Right atrium auricular region (tissue), 2 donors: Measurements from ENCODE around the gene RFX5. TPM values are rescaled to one million over a fixed set of nuclear protein-coding genes. Genes with fewer than 3 reads are reported as not detected.

ENCODE experiments used
- DNase-seq: peaks from one replicate; pipeline ENCODE4 v3.0.0-alpha.2; 2019; ENCODE audit warnings: low spot score
- H3K27ac ChIP-seq, 2 donors: fragments of 200-600 bp; sonication (generic); 1 replicate in 1 of 2; 2 replicates in 1 of 2; pipeline ENCODE4 v1.5.1; 2016 to 2019
- H3K27me3 ChIP-seq, 2 donors: fragments of 200-600 bp; sonication (generic); one replicate each; pipeline versions ENCODE4 v1.5.1 to v1.6.0; 2017 to 2019
- H3K36me3 ChIP-seq: fragments of 200-600 bp; sonication (generic); one replicate; pipeline ENCODE4 v1.5.1; 2016
- H3K4me1 ChIP-seq, 2 donors: fragments of 200-600 bp; sonication (generic); one replicate each; pipeline versions ENCODE4 v1.5.1 to v1.6.0; 2017 to 2019
- H3K4me3 ChIP-seq, 2 donors: fragments of 200-600 bp; sonication (generic); 1 replicate in 1 of 2; 2 replicates in 1 of 2; pipeline ENCODE4 v1.5.1; 2017 to 2019; ENCODE audit warnings: mild to moderate bottlenecking in 1 of 2, moderate library complexity in 1 of 2
- H3K9me3 ChIP-seq, 2 donors: fragments of 200-600 bp; sonication (generic); one replicate each; pipeline ENCODE4 v1.5.1; 2019
- CTCF ChIP-seq, 2 donors: fragments of 200-600 bp; sonication (generic); IDR thresholded peaks; one replicate each; pipeline ENCODE4 v1.5.1; 2019; ENCODE audit warnings: antibody characterized with exemption in 2 of 2
- total RNA-seq, 2 donors: library from RNA; depleted of rRNA; stranded (reverse); fragments of >200 nt; gene quantifications; one replicate each; pipeline ENCODE4 v1.1.0, GENCODE V29; 2016

Gene RFX5
- total RNA-seq, 2 donors from 2014 or later = 17.9 to 20.2 TPM

GRCh38 chr1:151318975-151319374 lies 28.1 kb downstream of the RFX5 start:
- DNase-seq = no peak
- H3K9me3 ChIP-seq = no peaks in the 10 kb centered on the region
- H3K4me1 ChIP-seq = peaks cover 0 to 25% of the 10 kb centered on the region in 2 donors
- H3K27me3 ChIP-seq = no peaks in the 10 kb centered on the region
- peaks cover 50% of the 10 kb centered on the region for H3K36me3 ChIP-seq
- no peak overlapping the region for H3K27ac ChIP-seq
- H3K4me3 ChIP-seq = no peak overlapping the region
- TF ChIP-seq CTCF (IDR thresholded peaks at IDR 0.05) = no peak

- Histone ChIP-seq H3K27me3 (no peaks in the 10 kb centered on the region), H3K4me3 (no peak overlapping the region), H3K27ac (no peak overlapping the region), H3K4me1 (peaks cover 0 to 55% of the 10 kb centered on the region in 2 donors), H3K36me3 (peaks cover 28% of the 10 kb centered on the region), H3K9me3 (no peaks in the 10 kb centered on the region)
- no peak for TF ChIP-seq CTCF (IDR thresholded peaks at IDR 0.05)
- no peak for DNase-seq
These were observed 31.4 kb downstream of the RFX5 start for GRCh38 chr1:151315565-151316235.

DNA sequence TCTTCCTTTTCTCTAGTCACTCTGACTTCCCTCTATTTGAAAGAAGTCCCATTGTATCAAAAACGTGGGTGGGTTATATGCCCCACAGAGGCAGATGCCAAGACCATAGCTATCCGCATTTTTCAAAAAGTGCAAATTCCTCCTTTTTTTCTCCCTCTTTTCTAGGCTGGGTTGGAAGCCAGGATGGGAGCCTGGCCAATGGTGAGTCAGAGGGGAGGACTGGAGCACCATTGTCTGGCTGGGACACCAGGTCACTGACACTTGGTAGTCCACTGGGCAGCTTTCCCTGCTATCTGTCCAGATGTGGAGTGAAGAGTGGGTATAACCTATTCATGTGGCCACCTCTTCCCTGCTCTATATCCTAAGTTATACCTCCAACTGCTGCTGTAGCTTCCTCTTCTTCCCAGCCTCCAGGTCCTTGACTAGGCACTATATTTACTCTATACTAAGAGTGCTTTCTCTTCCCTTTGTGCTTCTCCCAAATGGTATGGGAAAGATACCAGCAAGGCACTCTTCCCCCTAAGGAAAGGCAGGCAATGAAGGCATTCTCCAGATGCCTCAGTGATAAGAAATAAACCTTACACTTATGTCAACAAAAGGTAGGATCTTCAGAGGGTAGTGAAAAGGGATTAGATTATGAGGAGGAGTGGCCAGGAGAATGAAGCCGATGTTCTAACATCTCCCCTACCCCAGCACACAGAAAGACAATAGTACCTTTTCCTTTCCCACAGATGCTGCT lies 32.7 kb downstream of the RFX5 start:
- peak; percentile 92 for DNase-seq
- Histone ChIP-seq H3K27ac (peak overlapping the region; percentile 58 to 93), H3K9me3 (no peaks in the 10 kb centered on the region), H3K36me3 (peaks cover 29% of the 10 kb centered on the region), H3K4me3 (no peak overlapping the region), H3K4me1 (peaks cover 0 to 69% of the 10 kb centered on the region in 2 donors), H3K27me3 (no peaks in the 10 kb centered on the region)
- no peak for TF ChIP-seq CTCF (IDR thresholded peaks at IDR 0.05)

DNA sequence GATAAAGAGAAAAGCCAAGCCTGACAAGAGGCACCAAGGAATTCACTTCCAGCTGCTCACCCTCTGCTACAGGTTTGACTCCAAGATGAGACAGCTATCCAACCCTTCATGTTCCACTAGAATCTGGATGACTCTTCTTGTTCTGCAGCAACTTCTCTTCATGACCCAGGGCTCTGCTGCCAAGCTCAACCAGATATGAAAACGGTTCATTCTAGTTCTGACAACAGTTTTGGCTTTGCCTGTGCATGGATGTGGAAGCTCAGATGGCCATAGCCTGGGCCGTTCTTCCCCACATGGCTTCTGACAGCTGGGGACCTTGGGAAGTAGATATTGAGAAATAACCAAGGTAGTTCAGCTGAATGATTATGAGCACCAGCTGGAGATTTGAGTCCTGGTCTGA lies 33.6 kb downstream of the RFX5 start:
- peaks cover 0 to 77% of the 10 kb centered on the region in 2 donors for H3K4me1 ChIP-seq
- H3K9me3 ChIP-seq = no peaks in the 10 kb centered on the region
- TF ChIP-seq CTCF (IDR thresholded peaks at IDR 0.05) = no peak
- DNase-seq = no peak
- H3K4me3 ChIP-seq = no peak overlapping the region
- H3K27ac ChIP-seq = peak overlapping the region; percentile 44 to 93
- H3K27me3 ChIP-seq = no peaks in the 10 kb centered on the region
- H3K36me3 ChIP-seq = peaks cover 37% of the 10 kb centered on the region

GRCh38 chr1:151312826-151313225 lies 34.2 kb downstream of the RFX5 start:
- peaks cover 44% of the 10 kb centered on the region for H3K36me3 ChIP-seq

More at GRCh38 chr1:151312826-151313225, 34.2 kb downstream of the RFX5 start:
- no peak for TF ChIP-seq CTCF (IDR thresholded peaks at IDR 0.05)
- no peak for DNase-seq
- Histone ChIP-seq H3K27ac (peak overlapping the region; percentile 78 to 93), H3K9me3 (no peaks in the 10 kb centered on the region), H3K4me3 (no peak overlapping the region), H3K27me3 (no peaks in the 10 kb centered on the region), H3K4me1 (peaks cover 0 to 77% of the 10 kb centered on the region in 2 donors)
